ENCODE data around the gene FDPS. TPM values are rescaled to one million over a fixed set of nuclear protein-coding genes. Genes with fewer than 3 reads are reported as not detected.

Gene FDPS
- total RNA-seq, 1 experiment from 2014 or later: 269 TPM

- Histone ChIP-seq H3K4me1 (ENCODE audit: control insufficient read depth in 1 of 2, insufficient read depth in 2 of 2, low read length in 2 of 2) (peaks cover 15 to 25% of the 10 kb centered on the region in 2 experiments), H3K4me3 (replicated peaks in 1 of 2; ENCODE audit: low read depth in 1 of 2, low read length in 2 of 2) (peak overlapping the region; percentile 83 to 96), H3K36me3 (ENCODE audit: control insufficient read depth in 1 of 2, insufficient read depth in 2 of 2, low read length in 2 of 2) (peaks cover 24 to 25% of the 10 kb centered on the region in 2 experiments; a peak in 3 of 4 replicates), H3K9me2 (ENCODE audit: insufficient read depth) (no peaks in the 10 kb centered on the region), H3K79me2 (ENCODE audit: insufficient read depth, low read length) (peaks cover 39% of the 10 kb centered on the region; the same call in 1 of the 2 replicates), H2AFZ (ENCODE audit: low read depth, low read length, poor library complexity, severe bottlenecking) (no peak overlapping the region), H3K27ac (ENCODE audit: low read depth, low read length) (peak overlapping the region; percentile 96; the same call in 1 of the 2 replicates), H3K4me2 (ENCODE audit: low read length) (peak overlapping the region; percentile 100), H3K9ac (ENCODE audit: low read length) (peak overlapping the region; percentile 87; the same call in 1 of the 2 replicates), H4K20me1 (ENCODE audit: insufficient read depth) (no peaks in the 10 kb centered on the region), H3K9me3 (ENCODE audit: control insufficient read depth in 1 of 2, insufficient read depth in 1 of 2, low read depth in 1 of 2, low read length in 2 of 2) (no peaks in the 10 kb centered on the region), H3K27me3 (ENCODE audit: insufficient read depth, low read length) (no peaks in the 10 kb centered on the region)
- TF ChIP-seq ATF3 (IDR thresholded peaks at IDR 0.05): no peak
- no peak for TF ChIP-seq ZBTB33 (IDR thresholded peaks at IDR 0.05; ENCODE audit: extremely low read depth, insufficient replicate concordance, low read length)
- TF ChIP-seq CTCF (IDR thresholded peaks at IDR 0.05 in 2 of 3, conservative IDR thresholded peaks at IDR 0.05 in 1 of 3; ENCODE audit: borderline replicate concordance in 1 of 3, insufficient read depth in 1 of 3, low read depth in 2 of 3, low read length in 2 of 3): no peak
- DNase-seq (ENCODE audit: low read depth, low spot score) (no peak), ATAC-seq (no peak)
- POLR2A ChIA-PET: no interaction called here
- intact Hi-C loops (cut with micrococcal nuclease): loop anchor here (10.0 kb wide), 1 partner anchor 151 kb away; the partner anchor contains the start of genes KRTCAP2 and TRIM46
- RAD21 ChIA-PET (ENCODE audit: low non-redundant PET in 1 of 2, low total read pairs in 2 of 2, uncharacterized antibody in 2 of 2, unreplicated experiment in 2 of 2): no interaction called here
- no TSS peak for BruUV-seq (replicated peaks)
- CTCF ChIA-PET: no interaction called here
Observed at GRCh38 chr1:155326020-155326526, 17.4 kb downstream of the FDPS start.
